HepG2 (cell line): ENCODE measurements around the gene ABCG8. TPM values are rescaled to one million over a fixed set of nuclear protein-coding genes. Genes with fewer than 3 reads are reported as not detected.
"Not testable (repeated sequence)": the region's sequence is repeated elsewhere in the genome, so short reads cannot be mapped to it uniquely, and the experiment has no call there.

Source experiments
- ATAC-seq: fragments of 200-7000 bp; cut with Tn5 transposase; 3 replicates; pipeline ENCODE4 v1.9.1; 2020; ENCODE audit warnings: mild to moderate bottlenecking, moderate library complexity
- BruUV-seq: library from RNA; stranded (reverse); fragments of 400-500 nt; replicated peaks from 2 replicates; lab custom pipeline; 2021; lab: Mats Ljungman, UMichigan
- CTCF ChIA-PET: fragments of 300-600 bp; formaldehyde crosslinking; extraction: SDS; loops from one replicate; lab custom pipeline; 2021; ENCODE audit warnings: low total read pairs, inconsistent platforms, low intra/inter-chr PET ratio; lab: Yijun Ruan, JAX
- POLR2A ChIA-PET: fragments of 350-600 bp; sonication (Branson Sonifier 250); formaldehyde crosslinking; loops from one replicate; lab custom pipeline; 2020; ENCODE audit warnings: antibody characterized with exemption, inconsistent platforms; lab: Yijun Ruan, JAX
- DNase-seq: peaks from one replicate; pipeline ENCODE4 v3.0.0-alpha.2; 2015; ENCODE audit warnings: low spot score
- FAIRE-seq: peaks from 3 replicates; lab custom pipeline; 2011; peaks lifted over from hg19 to GRCh38; lab: Jason Lieb, UNC
- H2AFZ ChIP-seq: one replicate; pipeline ENCODE4 v1.6.1; 2011; ENCODE audit warnings: low read length, inconsistent platforms
- H3K27ac ChIP-seq: fragments of 300-600 bp; 3 replicates; pipeline ENCODE4 v1.8.0; 2011; ENCODE audit warnings: mixed run types, mild to moderate bottlenecking, mixed read lengths, low read length, inconsistent platforms; ENCODE audit not compliant: insufficient read depth; ENCODE audit errors: extremely low read length
- H3K27me3 ChIP-seq, 2 experiments: fragments of 200-600 bp in 1 of 2; 2 replicates in 1 of 2; 3 replicates in 1 of 2; pipeline versions ENCODE4 v1.6.0 to v1.8.0; 2011; ENCODE audit warnings: low read length in 2 of 2, mild to moderate bottlenecking in 2 of 2, moderate library complexity in 2 of 2, inconsistent platforms in 1 of 2; ENCODE audit not compliant: insufficient read depth in 2 of 2, control insufficient read depth in 1 of 2
- H3K36me3 ChIP-seq, 2 experiments: fragments of 200-600 bp in 1 of 2; replicated peaks in 1 of 2; 2 replicates in 1 of 2; 3 replicates in 1 of 2; pipeline versions ENCODE4 v1.5.1 to v1.8.0; 2011; ENCODE audit warnings: low read length in 2 of 2, inconsistent platforms in 1 of 2; ENCODE audit not compliant: insufficient read depth in 2 of 2, control insufficient read depth in 1 of 2
- H3K4me1 ChIP-seq: 2 replicates; pipeline ENCODE4 v1.5.1; 2012; ENCODE audit warnings: low read length, inconsistent platforms; ENCODE audit not compliant: insufficient read depth
- H3K4me2 ChIP-seq: 2 replicates; pipeline ENCODE4 v1.6.0; 2011; ENCODE audit warnings: low read depth, low read length, inconsistent platforms
- H3K4me3 ChIP-seq, 3 experiments: fragments of 200-600 bp in 1 of 3; sonication (generic), shearing (Covaris generic) in 1 of 3; replicated peaks in 1 of 3; 2 replicates each; pipeline ENCODE4 v1.5.1; 2011 to 2016; ENCODE audit warnings: low read length in 3 of 3, inconsistent platforms in 2 of 3, low read depth in 2 of 3, mild to moderate bottlenecking in 2 of 3, control low read depth in 1 of 3, mixed read lengths in 1 of 3; ENCODE audit not compliant: insufficient read depth in 1 of 3
- H3K79me2 ChIP-seq: one replicate; pipeline ENCODE4 v1.6.1; 2011; ENCODE audit warnings: low read length, inconsistent platforms; ENCODE audit not compliant: insufficient read depth
- H3K9ac ChIP-seq: 2 replicates; pipeline ENCODE4 v1.6.0; 2011; ENCODE audit warnings: mild to moderate bottlenecking, low read depth, low read length, inconsistent platforms; ENCODE audit not compliant: insufficient read depth
- H3K9me3 ChIP-seq: 2 replicates; pipeline ENCODE4 v1.5.1; 2012; ENCODE audit warnings: mild to moderate bottlenecking, low read length
- H4K20me1 ChIP-seq: 2 replicates; pipeline ENCODE4 v1.6.0; 2011; ENCODE audit warnings: inconsistent platforms, mild to moderate bottlenecking, low read length, moderate library complexity; ENCODE audit not compliant: insufficient read depth
- CEBPB ChIP-seq: IDR thresholded peaks from 2 replicates; pipeline ENCODE4 v1.6.1; 2011; ENCODE audit warnings: low read depth, low read length, improper control_type of control experiment, borderline replicate concordance
- CEBPG ChIP-seq: IDR thresholded peaks from 2 replicates; pipeline ENCODE4 v1.6.1; 2016
- MAFK ChIP-seq, 2 experiments: IDR thresholded peaks in 1 of 2; conservative IDR thresholded peaks in 1 of 2; 2 replicates each; pipeline ENCODE4 v1.6.1; 2011; ENCODE audit warnings: improper control_type of control experiment in 2 of 2, low read length in 2 of 2
- RAD21 ChIP-seq: fragments of 450-650 bp; formaldehyde crosslinking; IDR thresholded peaks from 2 replicates; pipeline ENCODE4 v1.5.0; 2020; ENCODE audit warnings: mild to moderate bottlenecking
- RBM22 ChIP-seq: fragments of 200-400 bp; formaldehyde crosslinking; optimal IDR thresholded peaks from 2 replicates; pipeline ENCODE3; 2017; ENCODE audit warnings: mild to moderate bottlenecking, low read length, moderate library complexity
- WGBS: methylation state at CpG from one replicate; pipeline ENCODE4 v1.1.6; 2017; ENCODE audit warnings: low lambda C conversion rate; 5-methylcytosine and 5-hydroxymethylcytosine counted together
- in situ Hi-C: cut with HindIII; loops from 2 replicates; pipeline ENCODE4 v1.10.0; 2017; ENCODE audit warnings: low pct_unique_long_range_greater_than_20kb; ENCODE audit not compliant: extremely low pct_ligation_motif_present
- intact Hi-C: fragments of 100-400 bp; cut with micrococcal nuclease; formaldehyde crosslinking; loops from one replicate; pipeline ENCODE4 v1.10.0; 2022; ENCODE audit not compliant: unreplicated experiment
- polyA plus RNA-seq, 8 experiments: library from polyadenylated mRNA; depleted of rRNA in 3 of 8; stranded (reverse) in 7 of 8; unstranded in 1 of 8; fragments of >200 nt; fragmentation: Illumina TruSeq in 4 of 8; extraction: Trizol in 4 of 8; gene quantifications; 2 replicates each; pipeline versions ENCODE4 v1.2.1 to v1.2.3, GENCODE V29; 2011 to 2016; ENCODE audit warnings: low read depth in 4 of 8, missing spikeins in 1 of 8, mixed read lengths in 1 of 8; ENCODE audit not compliant: insufficient read depth in 1 of 8
- total RNA-seq, 5 experiments: library from RNA; depleted of rRNA; stranded (reverse); fragments of >200 nt; fragmentation: Illumina TruSeq; extraction: Trizol; gene quantifications; 2 replicates each; pipeline ENCODE4 v1.2.3, GENCODE V29; 2016; ENCODE audit warnings: low read depth in 1 of 5

ABCG8 gene
- total and polyA plus RNA-seq, 2 of the 13 experiments (the other 11 are each of a cell fraction or from before 2014, with no cell fraction given) = 8.1 to 8.8 TPM

DNA sequence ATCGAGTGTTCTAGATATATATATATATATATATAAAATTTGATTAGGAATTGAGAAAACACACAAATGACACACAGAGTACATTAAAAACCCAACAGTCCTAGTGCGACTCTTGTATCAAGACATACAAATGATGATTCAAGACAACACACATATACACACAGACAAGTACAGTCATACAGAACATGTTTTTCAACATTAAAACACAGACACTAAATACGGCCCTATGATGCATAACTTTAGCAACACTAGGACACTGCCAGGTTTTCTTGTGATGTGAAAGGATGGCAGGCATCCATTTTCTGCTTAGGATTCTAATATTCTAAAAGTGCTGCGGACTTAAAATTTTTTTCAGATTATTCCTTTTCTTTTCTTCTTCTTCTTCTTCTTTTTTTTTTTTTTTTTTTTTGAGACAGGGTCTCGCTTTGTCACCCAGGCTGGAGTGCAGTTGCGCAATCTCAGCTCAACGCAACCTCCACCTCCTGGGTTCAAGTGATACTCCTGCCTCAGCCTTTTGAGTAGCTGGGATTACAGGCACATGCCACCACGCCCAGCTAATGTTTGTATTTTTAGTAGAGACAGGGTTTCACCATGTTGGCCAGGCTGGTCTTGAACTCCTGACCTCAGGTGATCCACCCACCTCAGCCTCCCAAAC, 72.5 kb downstream of the ABCG8 start:
- ATAC-seq, POLR2A ChIA-PET: not testable (repeated sequence)
- TF ChIP-seq RBM22 (peak; percentile 30), CEBPB (peak; percentile 75), CEBPG (CRISPR knock-in tag) (peak; percentile 68)
- TF ChIP-seq, all 625 proteins: peak for 3; not testable (repeated sequence) for 622
- H4K20me1 ChIP-seq, H3K9ac ChIP-seq, BruUV-seq, H3K27ac ChIP-seq, in situ Hi-C loops, H3K79me2 ChIP-seq, CTCF ChIA-PET, intact Hi-C loops, DNase-seq, H3K4me2 ChIP-seq, H2AFZ ChIP-seq, FAIRE-seq, H3K9me3 ChIP-seq, H3K27me3 ChIP-seq, H3K4me3 ChIP-seq: not testable (repeated sequence)
- H3K4me1 ChIP-seq = peaks cover 32% of the 10 kb centered on the region
- WGBS = 95% methylated on average over 8 of the region's 8 CpGs
- H3K36me3 ChIP-seq = peaks cover 9 to 70% of the 10 kb centered on the region in 2 experiments

DNA sequence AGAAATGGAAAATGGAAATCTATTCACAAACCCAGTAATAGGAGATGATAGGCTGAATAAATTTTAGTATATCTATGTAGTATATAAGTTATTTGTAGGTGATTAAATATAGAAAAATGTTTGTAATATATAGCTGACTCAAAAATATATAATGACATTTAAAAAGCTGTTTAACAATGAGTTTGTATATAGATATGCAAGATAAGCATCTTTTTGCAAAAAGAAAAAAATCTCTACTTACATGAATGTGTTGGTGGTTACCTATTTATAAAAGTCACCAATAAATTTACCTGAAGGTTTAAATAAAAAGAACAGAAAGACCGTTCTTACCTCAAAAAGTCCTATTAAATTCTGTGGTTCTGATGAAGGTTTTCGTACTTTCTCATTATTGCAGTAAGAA, 85.7 kb downstream of the ABCG8 start:
- peaks cover 16 to 74% of the 10 kb centered on the region in 2 experiments for H3K36me3 ChIP-seq
- H3K4me3 ChIP-seq = no peak overlapping the region
- no peak for TF ChIP-seq RAD21 (CRISPR knock-in tag)
- TF ChIP-seq MAFK (conservative IDR thresholded peaks at IDR 0.05 in 1 of 2, IDR thresholded peaks at IDR 0.05 in 1 of 2; ENCODE audit: low read length in 2 of 2) = peak in 1 of 2 experiments; percentile 22; a peak in 1 of 4 replicates
- no peaks in the 10 kb centered on the region for H4K20me1 ChIP-seq
- no peak for FAIRE-seq
- H3K27ac ChIP-seq = no peak overlapping the region
- no peaks in the 10 kb centered on the region for H3K27me3 ChIP-seq
- no peak for ATAC-seq
- BruUV-seq = no TSS peak
- no peaks in the 10 kb centered on the region for H3K79me2 ChIP-seq
- no peak overlapping the region for H3K9ac ChIP-seq
- in situ Hi-C loops = no loop called here
- H2AFZ ChIP-seq = no peak overlapping the region
- WGBS = 96% methylated on average over 2 of the region's 2 CpGs
- H3K4me1 ChIP-seq = no peaks in the 10 kb centered on the region
- CTCF ChIA-PET = no interaction called here
- no peak for DNase-seq
- POLR2A ChIA-PET = no interaction called here
- no peak overlapping the region for H3K4me2 ChIP-seq
- no peaks in the 10 kb centered on the region for H3K9me3 ChIP-seq
- intact Hi-C loops = no loop called here
